ENCODE measurements around the gene ZNF362.

ZNF362 gene

DNA sequence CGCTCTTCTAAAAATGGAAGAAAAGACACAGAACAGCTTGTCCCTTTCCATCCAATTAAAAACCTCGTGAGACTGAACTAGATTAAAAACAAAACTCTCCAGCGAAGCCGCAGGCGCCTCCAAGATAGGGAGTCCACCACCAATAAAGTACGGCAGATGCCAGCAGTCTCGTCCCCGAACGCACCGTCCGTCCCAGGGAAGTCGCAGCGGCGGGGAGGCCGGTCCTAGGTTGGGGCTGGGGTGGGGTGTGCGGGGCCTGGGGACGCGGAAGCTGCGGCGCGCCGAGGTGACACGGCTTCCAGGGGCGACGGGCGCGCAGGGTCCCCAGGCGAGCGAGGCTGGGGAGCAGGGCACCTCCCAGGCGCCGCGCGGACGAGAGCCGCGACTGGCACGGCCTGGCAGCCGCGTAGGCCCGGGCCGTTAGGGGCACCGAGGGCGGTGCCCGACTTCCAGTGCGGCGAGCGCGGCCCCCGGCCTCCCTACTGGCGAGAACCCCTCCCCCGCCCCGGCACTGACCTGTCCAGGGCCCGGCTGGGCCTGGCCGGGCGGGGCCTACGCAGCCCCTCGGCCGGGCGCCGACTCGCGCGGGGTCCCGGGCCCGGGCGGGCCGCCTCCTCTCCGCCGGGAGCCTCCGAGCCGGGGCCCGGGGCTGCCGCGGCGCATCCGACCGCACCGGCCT is 92.9 kb downstream of the ZNF362 start:
- FAIRE-seq (peak; percentile 80), DNase-seq (ENCODE audit: insufficient read length, low spot score) (peak; percentile 50)
- TF ChIP-seq POU2F2 (IDR thresholded peaks at IDR 0.05; ENCODE audit: low read depth, low read length): no peak
- TF ChIP-seq SPI1 (IDR thresholded peaks at IDR 0.05; ENCODE audit: low read depth, low read length): no peak
- no peak for TF ChIP-seq TAF1 (IDR thresholded peaks at IDR 0.05; ENCODE audit: low read depth, low read length)
- no peak for TF ChIP-seq PAX5 (IDR thresholded peaks at IDR 0.05; ENCODE audit: insufficient read depth, low read length, severe bottlenecking)
- no peak for TF ChIP-seq POLR2A (IDR thresholded peaks at IDR 0.05; ENCODE audit: low read depth, low read length)
- TF ChIP-seq POLR2AphosphoS5 (IDR thresholded peaks at IDR 0.05; ENCODE audit: low read depth, low read length): no peak

- DNase-seq (ENCODE audit: insufficient read length, low spot score) (peak; percentile 93), FAIRE-seq (peak; percentile 94)
- peak; percentile 71 for TF ChIP-seq POLR2AphosphoS5 (IDR thresholded peaks at IDR 0.05; ENCODE audit: low read depth, low read length)
- TF ChIP-seq PAX5 (IDR thresholded peaks at IDR 0.05; ENCODE audit: insufficient read depth, low read length, severe bottlenecking): peak; percentile 43
- peak; percentile 73 for TF ChIP-seq POLR2A (IDR thresholded peaks at IDR 0.05; ENCODE audit: low read depth, low read length)
- no peak for TF ChIP-seq POU2F2 (IDR thresholded peaks at IDR 0.05; ENCODE audit: low read depth, low read length)
- TF ChIP-seq SPI1 (IDR thresholded peaks at IDR 0.05; ENCODE audit: low read depth, low read length): peak; percentile 87
- TF ChIP-seq TAF1 (IDR thresholded peaks at IDR 0.05; ENCODE audit: low read depth, low read length): peak; percentile 48; the same call in 1 of the 2 replicates
Measured at GRCh38 chr1:33349778-33350610, 93.7 kb downstream of the ZNF362 start.
